Peyer's patch (tissue), 4 donors: ENCODE measurements around the gene FMNL3. TPM values are rescaled to one million over a fixed set of nuclear protein-coding genes. Genes with fewer than 3 reads are reported as not detected.

Experiments used
- DNase-seq, 3 donors: peaks; one replicate each; pipeline ENCODE4 v3.0.0-alpha.2; 2017 to 2019
- H3K27ac ChIP-seq, 4 donors: fragments of 200-600 bp; sonication (generic); one replicate each; pipeline ENCODE4 v1.5.1; 2016 to 2019
- H3K27me3 ChIP-seq, 2 donors: fragments of 200-600 bp; sonication (generic); one replicate each; pipeline ENCODE4 v1.5.1; 2019
- H3K36me3 ChIP-seq, 3 donors: fragments of 200-600 bp; sonication (generic); one replicate each; pipeline ENCODE4 v1.5.1; 2016 to 2019
- H3K4me1 ChIP-seq, 4 donors: fragments of 200-600 bp; sonication (generic); one replicate each; pipeline ENCODE4 v1.5.1; 2016 to 2019
- H3K4me3 ChIP-seq, 4 donors: fragments of 200-600 bp; sonication (generic); 1 replicate in 3 of 4; 2 replicates in 1 of 4; pipeline ENCODE4 v1.5.1; 2016 to 2019; ENCODE audit warnings: mild to moderate bottlenecking in 1 of 4
- H3K9me3 ChIP-seq, 4 donors: fragments of 200-600 bp; sonication (generic); one replicate each; pipeline ENCODE4 v1.5.1; 2016 to 2019; ENCODE audit warnings: mild to moderate bottlenecking in 1 of 4
- CTCF ChIP-seq, 6 experiments: fragments of 450-650 bp in 4 of 6; fragments of 200-600 bp in 2 of 6; sonication (generic) in 1 of 6; IDR thresholded peaks; one replicate each; pipeline ENCODE4 v1.5.1; 2017 to 2019; ENCODE audit warnings: antibody characterized with exemption in 6 of 6, mild to moderate bottlenecking in 3 of 6, moderate library complexity in 1 of 6
- POLR2A ChIP-seq, 2 donors: fragments of 450-650 bp; IDR thresholded peaks; one replicate each; pipeline ENCODE4 v1.5.1; 2017; ENCODE audit warnings: antibody characterized with exemption in 2 of 2, mild to moderate bottlenecking in 2 of 2, moderate library complexity in 2 of 2
- total RNA-seq, 4 donors: library from RNA; depleted of rRNA; stranded (reverse); fragments of >200 nt; gene quantifications; one replicate each; pipeline ENCODE4 v1.1.0, GENCODE V29; 2016

Gene FMNL3
- total RNA-seq, 4 donors from 2014 or later = 2.1 to 40.4 (median 8.2) TPM

- no peak for DNase-seq
- no peaks in the 10 kb centered on the region for H3K27me3 ChIP-seq
- H3K36me3 ChIP-seq = no peaks in the 10 kb centered on the region
- H3K27ac ChIP-seq = no peak overlapping the region
- TF ChIP-seq CTCF (IDR thresholded peaks at IDR 0.05) = no peak
- no peak for TF ChIP-seq POLR2A (IDR thresholded peaks at IDR 0.05)
- H3K4me1 ChIP-seq = no peaks in the 10 kb centered on the region
- no peak overlapping the region for H3K4me3 ChIP-seq
- H3K9me3 ChIP-seq = no peaks in the 10 kb centered on the region
Observed at GRCh38 chr12:49603721-49604120, 103.5 kb downstream of the FMNL3 start.

GRCh38 chr12:49599961-49600360, 107.2 kb downstream of the FMNL3 start:
- Histone ChIP-seq H3K27me3 (no peaks in the 10 kb centered on the region), H3K27ac (no peak overlapping the region), H3K36me3 (no peaks in the 10 kb centered on the region), H3K4me3 (no peak overlapping the region), H3K4me1 (no peaks in the 10 kb centered on the region), H3K9me3 (no peaks in the 10 kb centered on the region)
- no peak for DNase-seq
- TF ChIP-seq POLR2A (IDR thresholded peaks at IDR 0.05) (no peak), CTCF (IDR thresholded peaks at IDR 0.05) (no peak)

DNA sequence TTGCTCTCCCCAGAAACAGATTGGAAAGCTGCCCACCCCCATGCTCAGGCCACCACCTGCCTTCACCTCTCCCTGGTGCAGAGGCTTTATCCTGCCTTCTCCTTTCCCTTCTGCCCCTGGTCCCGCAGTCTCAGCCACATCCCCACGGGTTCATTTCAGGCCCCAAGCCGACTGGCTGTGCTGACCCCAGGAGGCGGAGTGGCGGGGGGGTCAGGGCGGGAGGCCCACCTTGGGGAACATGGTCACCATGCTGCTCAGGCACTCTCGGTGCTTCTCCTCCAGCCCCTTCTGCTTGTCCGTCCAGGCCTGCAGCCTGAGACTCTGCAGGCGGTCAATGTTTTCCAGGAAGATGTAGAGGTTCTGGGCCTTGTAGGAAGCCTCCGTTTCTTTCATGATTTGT, 108.7 kb downstream of the FMNL3 start:
- Histone ChIP-seq H3K4me3 (no peak overlapping the region), H3K9me3 (no peaks in the 10 kb centered on the region), H3K4me1 (no peaks in the 10 kb centered on the region), H3K27me3 (no peaks in the 10 kb centered on the region), H3K27ac (no peak overlapping the region), H3K36me3 (no peaks in the 10 kb centered on the region)
- no peak for DNase-seq
- no peak for TF ChIP-seq POLR2A (IDR thresholded peaks at IDR 0.05)
- TF ChIP-seq CTCF (IDR thresholded peaks at IDR 0.05) = no peak

DNA sequence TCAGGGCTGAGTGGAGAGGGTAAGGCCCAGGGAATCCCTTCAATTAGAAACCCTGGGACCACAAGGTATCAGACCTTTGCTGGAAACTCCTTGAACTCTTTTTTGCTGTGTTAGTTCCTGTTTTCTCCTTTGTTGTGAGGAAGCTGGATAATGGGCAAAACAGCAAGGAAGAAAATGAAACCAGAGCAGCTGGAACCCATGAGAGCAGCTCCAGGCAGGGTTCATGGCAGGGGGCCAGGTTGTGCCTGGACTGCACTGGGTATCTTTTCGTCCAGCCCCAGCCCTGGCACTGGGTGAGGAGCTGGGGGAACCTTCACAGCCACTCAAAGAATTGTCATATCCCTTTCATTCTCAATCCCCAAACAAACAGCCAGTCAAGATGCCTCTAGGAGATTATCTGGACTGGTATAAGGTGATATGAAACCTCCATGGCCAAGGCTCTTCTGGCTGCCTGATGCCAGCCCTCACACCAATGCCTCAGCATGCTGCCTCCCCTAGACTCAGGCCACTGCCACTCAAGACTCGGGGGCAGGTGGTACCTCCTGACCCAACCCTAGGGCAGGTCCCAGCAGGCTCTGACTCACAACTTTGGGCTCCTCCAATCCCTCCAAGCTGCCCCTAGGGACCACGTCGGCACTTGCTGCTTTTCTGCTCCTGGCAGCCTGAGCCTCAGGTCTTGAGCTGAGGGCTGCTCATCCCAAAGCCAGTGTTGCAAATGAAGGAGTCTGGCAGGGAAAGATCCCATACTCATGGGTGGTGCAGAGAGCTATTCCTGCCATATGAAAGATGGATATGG, 118.3 kb downstream of the FMNL3 start:
- DNase-seq = no peak
- Histone ChIP-seq H3K36me3 (no peaks in the 10 kb centered on the region), H3K4me3 (no peak overlapping the region), H3K27ac (no peak overlapping the region), H3K27me3 (no peaks in the 10 kb centered on the region), H3K4me1 (no peaks in the 10 kb centered on the region), H3K9me3 (no peaks in the 10 kb centered on the region)
- TF ChIP-seq POLR2A (IDR thresholded peaks at IDR 0.05) (no peak), CTCF (IDR thresholded peaks at IDR 0.05) (no peak)

- no peak for TF ChIP-seq CTCF (IDR thresholded peaks at IDR 0.05)
- no peak for TF ChIP-seq POLR2A (IDR thresholded peaks at IDR 0.05)
- H3K27me3 ChIP-seq = no peaks in the 10 kb centered on the region
- H3K36me3 ChIP-seq = no peaks in the 10 kb centered on the region
- H3K4me3 ChIP-seq = no peak overlapping the region
- no peaks in the 10 kb centered on the region for H3K9me3 ChIP-seq
- no peaks in the 10 kb centered on the region for H3K4me1 ChIP-seq
- no peak for DNase-seq
- H3K27ac ChIP-seq = no peak overlapping the region
Observed at GRCh38 chr12:49588281-49588680, 118.9 kb downstream of the FMNL3 start.
